Mucosa of descending colon (tissue), 3 donors: Measurements from ENCODE around the gene RAB13. TPM values are rescaled to one million over a fixed set of nuclear protein-coding genes. Genes with fewer than 3 reads are reported as not detected.
"Not testable (repeated sequence)": the region's sequence is repeated elsewhere in the genome, so short reads cannot be mapped to it uniquely, and the experiment has no call there.

Source experiments
- ATAC-seq: fragments of 200-7000 bp; cut with Tn5 transposase; one replicate; pipeline ENCODE4 v1.9.1; 2020; ENCODE audit warnings: mild to moderate bottlenecking, moderate library complexity
- DNase-seq, 3 donors: peaks; one replicate each; pipeline ENCODE4 v3.0.0-alpha.2; 2020
- H3K36me3 ChIP-seq: fragments of 200-600 bp; one replicate; pipeline ENCODE4 v1.8.0; 2021; ENCODE audit warnings: low read depth, mild to moderate bottlenecking
- H3K4me1 ChIP-seq: fragments of 200-600 bp; one replicate; pipeline ENCODE4 v1.8.0; 2021; ENCODE audit warnings: low read depth, mild to moderate bottlenecking
- H3K4me3 ChIP-seq: fragments of 200-600 bp; one replicate; pipeline ENCODE4 v1.8.0; 2021; ENCODE audit warnings: mild to moderate bottlenecking
- H3K9me3 ChIP-seq: fragments of 200-600 bp; one replicate; pipeline ENCODE4 v1.8.0; 2021; ENCODE audit warnings: mild to moderate bottlenecking
- intact Hi-C, 2 donors: fragments of 100-400 bp; cut with DNase I in 1 of 2; cut with micrococcal nuclease in 1 of 2; formaldehyde crosslinking; loops; one replicate each; pipeline versions ENCODE4 v1.11.0 to v1.11.1; 2022; cut with DNase I, micrococcal nuclease
- long read RNA-seq, 2 donors: library from polyadenylated mRNA; unstranded; transcript quantifications; one replicate each; pipeline ENCODE4 v2.0.0, GENCODE V29; 2019 to 2021
- total RNA-seq, 3 donors: library from RNA; stranded (reverse); fragmentation: NEBNext Ultra II Directional in 2 of 3; extraction: Animal tissue kit (Norgen Biotek cat#: 25700) in 2 of 3; gene quantifications; one replicate each; pipeline versions ENCODE4 v1.2.1 to v1.2.4, GENCODE V29; 2021 to 2023
- TF ChIP-seq, protein P1 (sequence below): fragments of 200-600 bp; IDR thresholded peaks from one replicate; pipeline ENCODE4 v1.8.0; 2022; ENCODE audit warnings: antibody characterized with exemption, mild to moderate bottlenecking
- donor health status: DM: no; HTN: no; CAD: no; lungs with moderate emphysema.
- donor health status: DM: no; HTN: no; CAD: no.
- donor health status: DM: no; HTN: yes; CAD: no.

RAB13 gene
- 10 to 100 TPM; 55.4 to 82.5 (median 77.5) TPM for total RNA-seq
- long read RNA-seq, donor 1, transcript RAB13-201 (8 exons, 1,176 nt), result major isoform, 79 of 82 reads
- long read RNA-seq, donor 1, partial matches to known transcripts, result 0 of 82 reads
- long read RNA-seq, donor 1, other reads (novel, unspliced or antisense), result 1 of 82 reads
- long read RNA-seq, donor 2, transcript RAB13-201 (8 exons, 1,176 nt), result major isoform, 58 of 59 reads
- long read RNA-seq, donor 2, partial matches to known transcripts, result 0 of 59 reads
- long read RNA-seq, donor 2, other reads (novel, unspliced or antisense), result 1 of 59 reads

DNA sequence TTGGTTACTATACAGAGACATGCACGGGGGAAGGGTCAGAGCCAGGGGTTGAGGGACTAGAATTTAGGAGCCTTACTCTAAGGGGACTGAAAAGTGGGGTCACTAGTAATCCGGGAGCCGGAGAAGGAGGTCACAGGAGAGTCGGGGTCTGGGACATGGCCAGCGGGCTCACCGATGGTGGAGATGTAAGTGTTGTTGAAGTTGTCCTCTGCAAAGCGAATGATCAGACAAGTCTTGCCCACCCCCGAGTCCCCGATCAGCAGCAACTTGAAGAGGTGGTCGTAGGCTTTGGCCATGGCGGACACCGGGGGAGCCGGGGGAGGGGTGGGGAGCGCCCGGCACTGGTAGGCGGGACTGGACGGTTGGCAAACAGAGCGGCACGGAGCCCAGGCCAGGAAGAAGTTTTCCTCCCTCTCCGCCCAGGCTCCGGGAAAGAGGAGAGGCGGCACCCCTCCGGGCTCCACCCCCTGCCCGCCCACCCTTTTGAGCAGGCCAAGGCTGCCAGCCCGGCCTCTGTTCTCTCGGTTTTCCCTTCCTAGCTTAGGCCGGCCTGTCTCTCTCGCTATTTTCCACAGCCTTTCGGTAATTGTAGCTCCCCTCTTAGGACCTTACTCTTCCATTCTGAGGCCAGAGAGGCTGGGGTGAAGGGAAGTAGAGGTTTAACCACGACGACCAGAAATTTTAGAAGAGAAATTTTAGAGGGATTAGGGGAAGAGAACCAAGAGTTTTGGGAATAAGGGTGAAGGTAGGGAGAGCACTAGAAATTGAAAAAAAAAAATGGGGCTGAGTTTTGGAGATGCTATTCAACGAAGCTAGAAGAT is at the start of gene RAB13:
Gene RAB13, minus strand, starts transcription at position 399 of the 821 bp plus-strand sequence. Its CDS starts 103 bp downstream, at position 296.
- ATAC-seq (peak; percentile 84), DNase-seq (peak; percentile 86 to 92 (median 90))
- H3K4me3 ChIP-seq, result no peak within 1 kb of the TSS
- H3K4me1 ChIP-seq, result peaks cover 7% of the 10 kb centered on the region
- no peaks in the 10 kb centered on the region for H3K36me3 ChIP-seq
- TF ChIP-seq, protein P1, sequence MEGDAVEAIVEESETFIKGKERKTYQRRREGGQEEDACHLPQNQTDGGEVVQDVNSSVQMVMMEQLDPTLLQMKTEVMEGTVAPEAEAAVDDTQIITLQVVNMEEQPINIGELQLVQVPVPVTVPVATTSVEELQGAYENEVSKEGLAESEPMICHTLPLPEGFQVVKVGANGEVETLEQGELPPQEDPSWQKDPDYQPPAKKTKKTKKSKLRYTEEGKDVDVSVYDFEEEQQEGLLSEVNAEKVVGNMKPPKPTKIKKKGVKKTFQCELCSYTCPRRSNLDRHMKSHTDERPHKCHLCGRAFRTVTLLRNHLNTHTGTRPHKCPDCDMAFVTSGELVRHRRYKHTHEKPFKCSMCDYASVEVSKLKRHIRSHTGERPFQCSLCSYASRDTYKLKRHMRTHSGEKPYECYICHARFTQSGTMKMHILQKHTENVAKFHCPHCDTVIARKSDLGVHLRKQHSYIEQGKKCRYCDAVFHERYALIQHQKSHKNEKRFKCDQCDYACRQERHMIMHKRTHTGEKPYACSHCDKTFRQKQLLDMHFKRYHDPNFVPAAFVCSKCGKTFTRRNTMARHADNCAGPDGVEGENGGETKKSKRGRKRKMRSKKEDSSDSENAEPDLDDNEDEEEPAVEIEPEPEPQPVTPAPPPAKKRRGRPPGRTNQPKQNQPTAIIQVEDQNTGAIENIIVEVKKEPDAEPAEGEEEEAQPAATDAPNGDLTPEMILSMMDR, result no peak
- intact Hi-C loops, result loop anchor here (5.0 to 10.0 kb wide), 3 partner anchors 184 to 311 kb away; partner anchors contain the start of genes ILF2 (in 1 of the 2) and NPR1 (in 1 of the 2)
- no peaks in the 10 kb centered on the region for H3K9me3 ChIP-seq

GRCh38 chr1:154033697-154034096 is 47.6 kb upstream of the RAB13 start:
- ATAC-seq, H3K4me3 ChIP-seq, intact Hi-C loops, H3K9me3 ChIP-seq, H3K4me1 ChIP-seq, DNase-seq, H3K36me3 ChIP-seq: not testable (repeated sequence)

- H3K36me3 ChIP-seq, result no peaks in the 10 kb centered on the region
- H3K9me3 ChIP-seq, result no peaks in the 10 kb centered on the region
- TF ChIP-seq, protein P1, result no peak
- DNase-seq (no peak), ATAC-seq (no peak)
- no peak overlapping the region for H3K4me3 ChIP-seq
- intact Hi-C loops, result no loop called here
- H3K4me1 ChIP-seq, result no peaks in the 10 kb centered on the region
These were observed 33.8 kb upstream of the RAB13 start for GRCh38 chr1:154019940-154020339.

DNA sequence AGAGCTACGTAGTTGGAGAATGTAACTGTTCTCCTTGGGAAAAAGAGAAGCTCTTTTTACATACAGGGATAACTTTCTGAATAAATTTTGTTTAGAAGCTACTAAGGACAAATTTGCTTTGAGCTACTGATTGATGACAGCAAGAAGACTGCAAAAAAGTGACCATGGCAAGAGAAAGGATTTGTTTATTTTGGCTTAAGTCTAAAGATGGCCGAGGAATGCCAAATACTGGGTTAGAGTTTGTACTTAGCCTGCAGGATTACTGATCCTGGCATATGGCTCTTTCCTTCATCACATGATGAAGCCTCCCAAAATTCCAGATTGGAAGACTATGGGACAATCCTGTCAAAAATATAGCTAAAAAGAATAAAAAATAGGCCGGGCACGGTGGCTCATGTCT is 33.1 kb upstream of the RAB13 start:
- H3K4me3 ChIP-seq, result no peak overlapping the region
- no peak for DNase-seq
- H3K4me1 ChIP-seq, result no peaks in the 10 kb centered on the region
- H3K9me3 ChIP-seq, result no peaks in the 10 kb centered on the region
- TF ChIP-seq, protein P1, result no peak
- H3K36me3 ChIP-seq, result no peaks in the 10 kb centered on the region
- ATAC-seq, result no peak
- intact Hi-C loops, result no loop called here

DNA sequence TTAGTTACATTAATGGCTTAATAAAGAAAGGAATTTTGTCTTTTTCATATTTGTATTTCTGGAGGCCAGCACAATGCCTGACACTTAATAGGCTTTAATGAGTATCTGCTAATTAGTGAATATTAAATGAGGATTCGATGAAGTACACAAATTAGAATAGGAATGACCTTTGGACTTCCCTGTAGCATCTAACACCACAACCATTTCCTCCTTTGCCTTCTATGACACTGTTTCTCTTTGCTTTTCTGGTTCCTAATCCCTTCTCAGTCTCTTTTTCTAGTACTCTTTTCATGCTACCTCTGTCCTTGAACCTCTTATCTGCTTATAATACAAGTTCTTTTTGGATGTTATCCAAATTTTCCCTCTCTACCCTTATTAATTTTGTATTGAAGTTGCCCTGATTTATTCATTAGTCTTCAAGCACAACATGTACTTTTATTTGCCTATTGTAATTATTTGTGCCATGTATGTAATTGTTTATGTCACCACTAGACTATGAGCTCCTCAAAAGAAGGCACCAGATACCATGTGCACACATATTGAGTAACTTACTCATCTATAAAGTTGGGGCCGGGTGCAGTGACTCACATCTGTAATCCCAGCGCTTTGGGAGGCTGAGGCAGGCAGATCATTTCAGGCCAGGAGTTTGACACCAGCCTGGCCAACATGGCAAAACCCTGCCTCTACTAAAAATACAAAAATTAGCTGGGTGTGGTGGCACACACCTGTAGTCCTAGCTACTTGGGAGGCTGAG is 28.2 kb upstream of the RAB13 start:
- TF ChIP-seq, protein P1, result no peak
- Histone ChIP-seq H3K4me3 (no peak overlapping the region), H3K4me1 (no peaks in the 10 kb centered on the region), H3K36me3 (no peaks in the 10 kb centered on the region), H3K9me3 (no peaks in the 10 kb centered on the region)
- DNase-seq (no peak), ATAC-seq (peak; percentile 34)
- intact Hi-C loops, result no loop called here

GRCh38 chr1:154012543-154012942 is 26.4 kb upstream of the RAB13 start:
- H3K36me3 ChIP-seq, H3K4me1 ChIP-seq, intact Hi-C loops, H3K9me3 ChIP-seq, H3K4me3 ChIP-seq, ATAC-seq, DNase-seq: not testable (repeated sequence)
